ENCODE data around the gene SLC8A1.

- no peak for TF ChIP-seq CSDC2 (CRISPR knock-in tag; IDR thresholded peaks at IDR 0.05)
- TF ChIP-seq PATZ1 (CRISPR knock-in tag; IDR thresholded peaks at IDR 0.05; ENCODE audit: borderline replicate concordance): no peak
- TF ChIP-seq CSRNP3 (CRISPR knock-in tag; IDR thresholded peaks at IDR 0.05): no peak
- no peak for TF ChIP-seq ZFP30 (CRISPR knock-in tag; IDR thresholded peaks at IDR 0.05)
- no peak for TF ChIP-seq RARB (CRISPR knock-in tag; IDR thresholded peaks at IDR 0.05)
- TF ChIP-seq ZNF565 (CRISPR knock-in tag; conservative IDR thresholded peaks at IDR 0.05; ENCODE audit: low read depth): no peak
- no peak for TF ChIP-seq TOX (CRISPR knock-in tag; IDR thresholded peaks at IDR 0.05; ENCODE audit: borderline replicate concordance)
- no peak for TF ChIP-seq OSR1 (CRISPR knock-in tag; IDR thresholded peaks at IDR 0.05)
Observed at GRCh38 chr2:40489678-40489960, 37.7 kb upstream of the SLC8A1 start.

All from SK-N-SH treated with all-trans-retinoic acid at 6 μM for 48 hours (cell line).